Trophoblast cell (in vitro differentiated cells and primary cell): ENCODE data around the gene PGA5.
"Not testable (repeated sequence)": the region's sequence is repeated elsewhere in the genome, so short reads cannot be mapped to it uniquely, and the experiment has no call there.

Source experiments
- DNase-seq, 2 donors: peaks; one replicate each; pipeline ENCODE4 v3.0.0-alpha.2; 2016
- H2AFZ ChIP-seq: 2 replicates; pipeline ENCODE4 v1.6.1; 2013; ENCODE audit warnings: low read length, moderate library complexity, mild to moderate bottlenecking; ENCODE audit not compliant: insufficient read depth, poor library complexity
- H2AK5ac ChIP-seq: 2 replicates; pipeline ENCODE4 v1.6.1; 2013; ENCODE audit warnings: mild to moderate bottlenecking, low read length
- H2BK120ac ChIP-seq: 2 replicates; pipeline ENCODE4 v1.6.1; 2013; ENCODE audit warnings: low read length, mild to moderate bottlenecking, moderate library complexity; ENCODE audit not compliant: insufficient read depth, poor library complexity
- H2BK12ac ChIP-seq: 2 replicates; pipeline ENCODE4 v1.6.1; 2013; ENCODE audit warnings: mild to moderate bottlenecking, low read length, moderate library complexity
- H2BK5ac ChIP-seq: 2 replicates; pipeline ENCODE4 v1.6.1; 2013; ENCODE audit warnings: low read length, low read depth, moderate library complexity, mild to moderate bottlenecking; ENCODE audit not compliant: poor library complexity
- H3K14ac ChIP-seq: 2 replicates; pipeline ENCODE4 v1.6.1; 2013; ENCODE audit warnings: mild to moderate bottlenecking, low read length
- H3K18ac ChIP-seq: 2 replicates; pipeline ENCODE4 v1.6.1; 2013; ENCODE audit warnings: mild to moderate bottlenecking, low read length
- H3K23ac ChIP-seq: 2 replicates; pipeline ENCODE4 v1.6.1; 2013; ENCODE audit warnings: low read length
- H3K27ac ChIP-seq: 2 replicates; pipeline ENCODE4 v1.5.1; 2013; ENCODE audit warnings: low read depth, mild to moderate bottlenecking, inconsistent platforms, low read length, moderate library complexity
- H3K27me3 ChIP-seq: 2 replicates; pipeline ENCODE4 v1.6.1; 2013; ENCODE audit warnings: inconsistent platforms, mild to moderate bottlenecking, low read length, moderate library complexity; ENCODE audit not compliant: insufficient read depth
- H3K36me3 ChIP-seq, 2 experiments: 1 replicate in 1 of 2; 2 replicates in 1 of 2; pipeline ENCODE4 v1.6.1; 2013; ENCODE audit warnings: low read length in 2 of 2, mild to moderate bottlenecking in 2 of 2, moderate library complexity in 1 of 2; ENCODE audit not compliant: insufficient read depth in 2 of 2, control insufficient read depth in 1 of 2
- H3K4ac ChIP-seq: 2 replicates; pipeline ENCODE4 v1.6.1; 2013; ENCODE audit warnings: low read depth, mild to moderate bottlenecking, low read length, moderate library complexity
- H3K4me1 ChIP-seq, 2 experiments: 1 replicate in 1 of 2; 2 replicates in 1 of 2; pipeline ENCODE4 v1.6.1; 2013; ENCODE audit warnings: low read length in 2 of 2, mild to moderate bottlenecking in 2 of 2, moderate library complexity in 1 of 2; ENCODE audit not compliant: insufficient read depth in 2 of 2, control insufficient read depth in 1 of 2
- H3K4me2 ChIP-seq: 2 replicates; pipeline ENCODE4 v1.6.1; 2013; ENCODE audit warnings: inconsistent platforms, mild to moderate bottlenecking, low read length, moderate library complexity
- H3K4me3 ChIP-seq: 2 replicates; pipeline ENCODE4 v1.5.1; 2013; ENCODE audit warnings: mild to moderate bottlenecking, low read depth, low read length, inconsistent platforms
- H3K79me1 ChIP-seq: one replicate; pipeline ENCODE4 v1.6.1; 2013; ENCODE audit warnings: low read length
- H3K79me2 ChIP-seq: 2 replicates; pipeline ENCODE4 v1.6.1; 2013; ENCODE audit warnings: low read length, mild to moderate bottlenecking; ENCODE audit not compliant: control insufficient read depth, insufficient read depth, poor library complexity
- H3K9ac ChIP-seq: 2 replicates; pipeline ENCODE4 v1.6.1; 2013; ENCODE audit warnings: mild to moderate bottlenecking, low read length
- H3K9me3 ChIP-seq: 2 replicates; pipeline ENCODE4 v1.6.1; 2013; ENCODE audit warnings: low read depth, mild to moderate bottlenecking, control low read depth, inconsistent platforms, low read length; ENCODE audit not compliant: insufficient read depth
- H4K12ac ChIP-seq: 2 replicates; pipeline ENCODE4 v1.6.1; 2013; ENCODE audit warnings: low read depth, mild to moderate bottlenecking, low read length, moderate library complexity
- H4K8ac ChIP-seq: 2 replicates; pipeline ENCODE4 v1.6.1; 2013; ENCODE audit warnings: low read depth, mild to moderate bottlenecking, low read length, moderate library complexity
- H4K91ac ChIP-seq: one replicate; pipeline ENCODE4 v1.6.1; 2013; ENCODE audit warnings: low read depth, mild to moderate bottlenecking, low read length, moderate library complexity
- WGBS: extraction: QIAGEN DNeasy Blood & Tissue Kit; methylation state at CpG from one replicate; pipeline ENCODE4 v1.1.7; 2013; ENCODE audit warnings: missing lambda C conversion rate; ENCODE audit not compliant: insufficient read length, insufficient coverage; ENCODE audit errors: extremely low coverage; 5-methylcytosine and 5-hydroxymethylcytosine counted together

PGA5 gene

DNA sequence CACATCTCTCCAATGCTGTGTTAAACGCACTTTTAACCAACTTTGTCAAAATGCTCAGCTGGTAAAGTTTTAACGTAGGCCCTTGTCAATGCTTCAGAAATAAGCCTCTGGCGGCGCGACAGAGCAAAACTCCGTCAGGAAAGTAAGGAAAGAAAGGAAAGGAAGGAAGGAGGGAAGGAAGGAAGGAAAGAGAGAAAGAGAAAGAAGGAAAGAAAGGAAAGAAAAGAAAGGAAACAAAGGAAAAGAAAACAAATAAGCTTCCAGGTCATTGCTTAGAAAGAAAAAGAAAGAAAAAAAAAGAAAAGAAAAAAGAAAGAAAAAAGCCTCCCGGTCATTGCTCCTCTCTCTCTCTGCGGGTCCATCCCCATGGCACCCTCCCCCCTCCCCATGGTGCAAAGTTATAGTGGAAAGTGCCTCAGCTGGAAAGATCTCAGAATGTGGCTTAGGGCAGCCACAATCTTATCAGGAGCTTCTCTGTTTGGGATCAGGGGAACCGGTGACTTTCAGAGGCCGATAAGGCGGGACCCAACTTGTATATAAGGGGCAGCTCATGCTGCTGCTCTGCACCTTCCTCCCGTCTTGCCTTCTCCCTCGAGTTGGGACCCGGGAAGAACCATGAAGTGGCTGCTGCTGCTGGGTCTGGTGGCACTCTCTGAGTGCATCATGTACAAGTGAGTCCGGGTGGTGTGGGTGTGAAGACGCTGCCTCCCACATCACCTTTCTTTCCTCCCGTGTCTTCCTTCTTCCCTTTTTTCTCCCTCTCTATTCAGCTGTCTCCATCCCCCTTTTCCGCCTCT is 37.8 kb upstream of the PGA5 start, which contains the start of gene PGA3:
PGA3 (plus strand) TSS at position 566 of the 797 bp plus-strand sequence; CDS start at position 616, 50 bp downstream.
- not testable (repeated sequence) for H2BK5ac ChIP-seq, DNase-seq, H3K4me1 ChIP-seq, H3K36me3 ChIP-seq, H3K9me3 ChIP-seq, H3K79me1 ChIP-seq, H3K27ac ChIP-seq, H2AK5ac ChIP-seq, H3K4ac ChIP-seq, H3K79me2 ChIP-seq, H3K4me3 ChIP-seq, H3K27me3 ChIP-seq, H2BK12ac ChIP-seq, H4K12ac ChIP-seq, H3K14ac ChIP-seq, H3K18ac ChIP-seq, H2AFZ ChIP-seq, H3K4me2 ChIP-seq, H4K8ac ChIP-seq, H3K9ac ChIP-seq, H3K23ac ChIP-seq, H4K91ac ChIP-seq, H2BK120ac ChIP-seq
- no CpG with 5 or more reads among the region's 18 CpGs for WGBS

DNA sequence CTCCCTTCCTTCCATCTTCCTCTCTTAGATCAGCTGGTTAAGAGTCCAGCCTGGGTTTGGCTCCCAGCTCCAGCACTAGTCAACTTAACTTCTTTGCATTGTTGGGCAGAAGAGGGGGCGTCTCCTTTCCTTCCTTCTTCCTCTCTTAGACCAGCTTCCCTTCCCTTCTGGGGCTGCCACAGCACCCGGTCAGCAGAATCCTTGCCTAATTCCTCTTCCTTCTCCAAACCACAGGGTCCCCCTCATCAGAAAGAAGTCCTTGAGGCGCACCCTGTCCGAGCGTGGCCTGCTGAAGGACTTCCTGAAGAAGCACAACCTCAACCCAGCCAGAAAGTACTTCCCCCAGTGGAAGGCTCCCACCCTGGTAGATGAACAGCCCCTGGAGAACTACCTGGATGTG is 37.1 kb upstream of the PGA5 start:
- H3K27ac ChIP-seq, H2AFZ ChIP-seq, H3K4ac ChIP-seq, H3K36me3 ChIP-seq, H3K14ac ChIP-seq, H3K27me3 ChIP-seq, H3K4me2 ChIP-seq, H2BK12ac ChIP-seq, DNase-seq, H2BK120ac ChIP-seq, H3K79me2 ChIP-seq, H4K12ac ChIP-seq, H4K8ac ChIP-seq, H3K4me1 ChIP-seq, H2BK5ac ChIP-seq, H2AK5ac ChIP-seq, H3K79me1 ChIP-seq, H4K91ac ChIP-seq, H3K18ac ChIP-seq, H3K4me3 ChIP-seq, H3K9me3 ChIP-seq, H3K23ac ChIP-seq, H3K9ac ChIP-seq: not testable (repeated sequence)
- no CpG with 5 or more reads among the region's 5 CpGs for WGBS

DNA sequence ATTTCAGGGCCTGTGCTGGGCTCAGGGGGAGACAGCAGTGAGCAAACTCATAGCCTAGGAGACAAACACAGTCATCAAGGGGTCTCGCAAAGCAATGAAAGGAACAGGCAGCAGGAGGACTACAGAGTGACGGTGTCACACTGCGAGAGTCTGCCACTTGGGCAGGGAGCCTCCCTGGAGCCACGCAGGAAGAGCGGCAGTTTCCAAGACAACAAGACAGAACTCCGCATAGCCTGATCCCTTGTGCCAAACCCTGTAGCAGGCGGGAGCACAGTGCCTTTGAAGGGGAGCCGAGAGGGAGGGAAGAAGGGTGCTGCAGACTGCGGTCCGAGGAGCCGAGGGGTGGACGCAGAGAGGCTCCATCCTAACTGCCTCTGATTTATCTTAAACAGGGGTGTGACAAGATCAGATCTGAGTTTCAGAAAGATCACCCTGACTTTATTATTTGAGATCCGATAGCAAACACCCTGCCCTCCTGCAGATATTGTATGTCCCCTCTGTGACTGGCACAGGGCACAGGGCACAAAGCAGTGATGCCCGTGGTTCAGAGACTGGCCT is 36.4 kb upstream of the PGA5 start:
- not testable (repeated sequence) for H2AK5ac ChIP-seq, H3K9ac ChIP-seq

DNA sequence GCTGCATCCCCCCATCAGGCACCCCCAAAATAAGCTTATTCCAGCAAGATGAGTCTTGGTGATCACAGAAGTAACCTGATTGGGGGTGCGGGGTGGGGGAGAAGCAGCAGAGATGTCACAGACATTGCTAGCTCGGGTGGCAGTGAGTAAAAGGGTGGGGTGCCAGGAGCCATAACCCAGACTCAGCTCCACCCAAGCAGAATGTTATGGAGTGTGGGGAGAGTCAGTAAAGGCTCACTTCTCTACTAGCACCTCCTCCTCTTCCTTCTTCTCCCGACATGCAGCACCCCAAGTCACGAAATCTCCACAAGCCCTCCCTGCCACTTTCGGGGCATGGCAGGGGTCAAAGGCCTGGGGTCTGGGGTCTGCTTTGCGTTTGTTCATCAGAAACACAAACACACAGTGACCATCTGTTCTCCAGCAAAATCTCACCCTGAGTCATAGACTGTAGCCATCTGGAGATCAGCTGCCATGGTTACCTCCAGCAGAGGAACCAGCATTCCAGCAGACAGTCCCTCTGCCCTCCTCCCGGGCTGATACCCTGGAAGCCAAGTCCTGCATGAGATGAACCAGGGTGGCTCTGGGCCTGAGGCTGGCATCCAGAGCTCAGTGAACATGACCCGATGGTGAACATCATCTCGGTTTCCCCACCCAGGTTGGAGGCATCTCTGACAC is 33.2 kb upstream of the PGA5 start:
- not testable (repeated sequence) for H3K4me2 ChIP-seq, H2BK5ac ChIP-seq, H2AFZ ChIP-seq, H2BK12ac ChIP-seq, H3K14ac ChIP-seq, H2BK120ac ChIP-seq, H3K79me2 ChIP-seq, H3K18ac ChIP-seq, H3K9ac ChIP-seq, H3K36me3 ChIP-seq, H2AK5ac ChIP-seq, H3K4me3 ChIP-seq, H4K12ac ChIP-seq, H3K4ac ChIP-seq, H3K27me3 ChIP-seq, DNase-seq, H3K23ac ChIP-seq, H3K79me1 ChIP-seq, H3K4me1 ChIP-seq, H3K27ac ChIP-seq, H4K91ac ChIP-seq, H4K8ac ChIP-seq, H3K9me3 ChIP-seq
- WGBS: no CpG with 5 or more reads among the region's 9 CpGs

More for the DNA sequence above, 36.4 kb upstream of the PGA5 start:
- DNase-seq, H4K12ac ChIP-seq, H3K27ac ChIP-seq, H3K4me2 ChIP-seq, H3K14ac ChIP-seq, H3K79me1 ChIP-seq, H3K23ac ChIP-seq, H2AFZ ChIP-seq, H4K91ac ChIP-seq, H3K4ac ChIP-seq, H3K4me3 ChIP-seq, H3K79me2 ChIP-seq, H2BK12ac ChIP-seq, H2BK120ac ChIP-seq, H3K18ac ChIP-seq, H4K8ac ChIP-seq, H3K4me1 ChIP-seq, H3K27me3 ChIP-seq, H3K9me3 ChIP-seq, H2BK5ac ChIP-seq, H3K36me3 ChIP-seq: not testable (repeated sequence)
- no CpG with 5 or more reads among the region's 14 CpGs for WGBS
